GM21360 (cell line): ENCODE results near the gene MSRB2.
"Not testable (repeated sequence)": the region's sequence is repeated elsewhere in the genome, so short reads cannot be mapped to it uniquely, and the experiment has no call there.

Experiments
- ATAC-seq: cut with Tn5 transposase; IDR thresholded peaks from one replicate; pipeline ENCODE4 v1.9.1; 2021; ENCODE audit warnings: mild to moderate bottlenecking, moderate library complexity; ENCODE audit not compliant: unreplicated experiment

The MSRB2 gene

GRCh38 chr10:23070092-23070912 is 25.1 kb upstream of the MSRB2 start:
- not testable (repeated sequence) for ATAC-seq

GRCh38 chr10:23070913-23071218 is 24.5 kb upstream of the MSRB2 start:
- ATAC-seq = peak; percentile 61

- ATAC-seq = not testable (repeated sequence)
Observed at GRCh38 chr10:23072593-23072992, 22.8 kb upstream of the MSRB2 start.

GRCh38 chr10:23073527-23073926 is 21.9 kb upstream of the MSRB2 start:
- no peak for ATAC-seq

- no peak for ATAC-seq
Observed at GRCh38 chr10:23075672-23076071, 19.7 kb upstream of the MSRB2 start.

GRCh38 chr10:23078114-23078513 is 17.3 kb upstream of the MSRB2 start:
- ATAC-seq = no peak

GRCh38 chr10:23079700-23080099 is 15.7 kb upstream of the MSRB2 start:
- ATAC-seq = no peak

GRCh38 chr10:23080262-23080661 is 15.1 kb upstream of the MSRB2 start:
- no peak for ATAC-seq

GRCh38 chr10:23081221-23081750 is 14.1 kb upstream of the MSRB2 start:
- ATAC-seq = no peak

- no peak for ATAC-seq
Observed at GRCh38 chr10:23081891-23082290, 13.5 kb upstream of the MSRB2 start.

GRCh38 chr10:23088609-23089008 is 6.8 kb upstream of the MSRB2 start:
- no peak for ATAC-seq

- ATAC-seq = no peak
Observed at GRCh38 chr10:23094786-23095403, 484 bp upstream of the MSRB2 start.

GRCh38 chr10:23095966-23096801 is 805 bp downstream of the MSRB2 start:
- ATAC-seq = peak; percentile 56

- ATAC-seq = no peak
Observed at GRCh38 chr10:23096802-23097549, 1.6 kb downstream of the MSRB2 start.

- ATAC-seq = no peak
Observed at GRCh38 chr10:23099079-23099478, 3.7 kb downstream of the MSRB2 start.

GRCh38 chr10:23099816-23100215 is 4.4 kb downstream of the MSRB2 start:
- ATAC-seq = no peak

GRCh38 chr10:23100331-23101030 is 5.1 kb downstream of the MSRB2 start:
- ATAC-seq = no peak

- no peak for ATAC-seq
Observed at GRCh38 chr10:23106331-23107072, 11.1 kb downstream of the MSRB2 start.

GRCh38 chr10:23110722-23111516 is 15.5 kb downstream of the MSRB2 start:
- no peak for ATAC-seq
